Fibroblast of the aortic adventitia (primary cell): ENCODE measurements around the gene CENPB. TPM values are rescaled to one million over a fixed set of nuclear protein-coding genes. Genes with fewer than 3 reads are reported as not detected.

Experiments
- DNase-seq: peaks from one replicate; pipeline ENCODE4 v3.0.0-alpha.2; 2010; ENCODE audit warnings: low read depth
- H3K4me3 ChIP-seq: 2 replicates; pipeline ENCODE4 v1.5.1; 2011; ENCODE audit warnings: low read depth, mild to moderate bottlenecking, control low read depth, low read length, moderate library complexity
- total RNA-seq: library from RNA; depleted of rRNA; stranded (reverse); fragments of >200 nt; gene quantifications from 2 replicates; pipeline ENCODE4 v1.2.3, GENCODE V29; 2012; ENCODE audit warnings: low replicate concordance
- TF ChIP-seq, protein P1 (sequence below): IDR thresholded peaks from 2 replicates; pipeline ENCODE4 v1.5.1; 2011; ENCODE audit warnings: mild to moderate bottlenecking, low read length, control low read depth, inconsistent platforms; ENCODE audit not compliant: insufficient read depth

The CENPB gene
- total RNA-seq, 1 donor = 94.8 TPM

DNA sequence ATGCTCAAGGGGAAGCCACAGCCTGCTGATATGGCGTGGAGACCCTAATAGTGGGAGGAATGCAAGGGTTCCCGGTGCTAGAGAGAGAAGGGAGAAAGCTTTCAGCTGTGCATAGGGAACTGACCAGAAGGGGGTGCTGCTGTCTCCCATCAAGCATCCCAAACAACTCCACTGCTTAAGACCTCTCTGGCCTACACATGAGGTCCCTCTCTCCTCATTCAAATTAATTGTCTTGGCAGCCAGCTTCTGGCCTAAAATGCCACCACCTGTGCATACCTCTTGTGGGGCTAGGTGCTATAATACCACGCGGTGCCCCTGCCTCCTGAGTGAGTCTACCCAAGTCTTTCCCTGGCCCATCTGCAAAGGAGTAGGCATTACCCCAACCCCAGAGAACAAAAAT is 33.4 kb downstream of the CENPB start:
- H3K4me3 ChIP-seq = no peak overlapping the region
- TF ChIP-seq, protein P1, sequence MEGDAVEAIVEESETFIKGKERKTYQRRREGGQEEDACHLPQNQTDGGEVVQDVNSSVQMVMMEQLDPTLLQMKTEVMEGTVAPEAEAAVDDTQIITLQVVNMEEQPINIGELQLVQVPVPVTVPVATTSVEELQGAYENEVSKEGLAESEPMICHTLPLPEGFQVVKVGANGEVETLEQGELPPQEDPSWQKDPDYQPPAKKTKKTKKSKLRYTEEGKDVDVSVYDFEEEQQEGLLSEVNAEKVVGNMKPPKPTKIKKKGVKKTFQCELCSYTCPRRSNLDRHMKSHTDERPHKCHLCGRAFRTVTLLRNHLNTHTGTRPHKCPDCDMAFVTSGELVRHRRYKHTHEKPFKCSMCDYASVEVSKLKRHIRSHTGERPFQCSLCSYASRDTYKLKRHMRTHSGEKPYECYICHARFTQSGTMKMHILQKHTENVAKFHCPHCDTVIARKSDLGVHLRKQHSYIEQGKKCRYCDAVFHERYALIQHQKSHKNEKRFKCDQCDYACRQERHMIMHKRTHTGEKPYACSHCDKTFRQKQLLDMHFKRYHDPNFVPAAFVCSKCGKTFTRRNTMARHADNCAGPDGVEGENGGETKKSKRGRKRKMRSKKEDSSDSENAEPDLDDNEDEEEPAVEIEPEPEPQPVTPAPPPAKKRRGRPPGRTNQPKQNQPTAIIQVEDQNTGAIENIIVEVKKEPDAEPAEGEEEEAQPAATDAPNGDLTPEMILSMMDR = peak; percentile 92
- DNase-seq = peak; percentile 82

DNA sequence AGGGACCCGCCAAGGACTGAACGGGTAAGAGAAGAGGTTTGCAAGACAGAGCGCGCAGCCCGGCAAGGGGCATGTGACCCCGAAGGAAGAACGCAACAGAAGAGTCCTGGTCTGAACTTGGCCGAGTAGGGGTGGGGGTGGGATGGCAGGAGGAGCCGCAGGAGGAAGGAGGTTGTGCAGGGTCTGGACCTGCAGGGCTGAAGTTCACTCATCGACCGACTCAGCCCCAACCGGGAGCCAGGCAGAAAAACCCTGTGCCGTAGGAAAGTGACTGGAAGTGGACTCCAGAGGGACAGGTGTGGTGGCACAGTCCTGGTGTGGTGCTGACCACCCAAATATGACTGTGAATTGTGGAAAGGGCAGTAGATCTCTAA is 34.2 kb downstream of the CENPB start:
- H3K4me3 ChIP-seq = no peak overlapping the region
- TF ChIP-seq, protein P1 = peak; percentile 2
- no peak for DNase-seq

DNA sequence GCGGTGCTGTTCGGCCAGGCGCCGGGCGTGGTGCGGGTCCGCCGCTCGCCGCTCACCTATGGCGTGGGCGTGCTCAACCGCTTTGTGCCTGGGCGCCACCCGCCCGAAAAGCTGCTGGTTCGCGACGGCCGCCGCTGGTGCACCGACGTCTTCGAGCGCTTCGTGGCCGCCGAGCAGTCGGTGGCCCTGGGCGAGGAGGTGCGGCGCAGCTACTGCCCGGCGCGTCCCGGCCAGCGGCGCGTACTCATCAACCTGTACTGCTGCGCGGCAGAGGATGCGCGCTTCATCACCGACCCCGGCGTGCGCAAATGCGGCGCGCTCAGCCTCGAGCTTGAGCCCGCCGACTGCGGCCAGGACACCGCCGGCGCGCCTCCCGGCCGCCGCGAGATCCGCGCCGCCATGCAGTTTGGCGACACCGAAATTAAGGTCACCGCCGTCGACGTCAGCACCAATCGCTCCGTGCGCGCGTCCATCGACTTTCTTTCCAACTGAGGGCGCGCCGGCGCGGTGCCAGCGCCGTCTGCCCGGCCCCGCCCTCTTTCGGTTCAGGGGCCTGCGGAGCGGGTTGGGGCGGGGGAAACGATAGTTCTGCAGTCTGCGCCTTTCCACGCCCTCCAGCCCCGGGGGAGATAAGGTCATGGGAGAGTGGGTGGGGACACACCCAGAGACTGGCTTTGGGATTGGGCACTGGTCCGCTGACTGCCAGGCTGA is 34.7 kb downstream of the CENPB start:
- no peak for DNase-seq
- TF ChIP-seq, protein P1 = no peak
- H3K4me3 ChIP-seq = no peak overlapping the region

DNA sequence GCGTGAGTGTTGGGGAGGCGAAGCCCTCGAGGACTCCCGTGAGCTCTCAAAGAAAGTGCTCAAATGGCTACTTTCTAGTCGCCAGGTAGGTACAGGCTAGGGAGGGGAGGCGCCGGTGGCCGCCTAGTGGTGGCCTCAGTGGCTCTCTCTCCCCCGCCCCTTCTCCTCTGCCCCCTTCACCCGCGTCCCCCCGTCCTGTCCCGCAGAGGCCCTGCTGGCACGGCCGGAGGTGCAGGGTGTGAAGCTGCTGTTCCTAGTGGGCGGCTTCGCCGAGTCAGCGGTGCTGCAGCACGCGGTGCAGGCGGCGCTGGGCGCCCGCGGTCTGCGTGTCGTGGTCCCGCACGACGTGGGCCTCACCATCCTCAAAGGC is 35.2 kb downstream of the CENPB start:
- DNase-seq = no peak
- TF ChIP-seq, protein P1 = no peak
- no peak overlapping the region for H3K4me3 ChIP-seq

DNA sequence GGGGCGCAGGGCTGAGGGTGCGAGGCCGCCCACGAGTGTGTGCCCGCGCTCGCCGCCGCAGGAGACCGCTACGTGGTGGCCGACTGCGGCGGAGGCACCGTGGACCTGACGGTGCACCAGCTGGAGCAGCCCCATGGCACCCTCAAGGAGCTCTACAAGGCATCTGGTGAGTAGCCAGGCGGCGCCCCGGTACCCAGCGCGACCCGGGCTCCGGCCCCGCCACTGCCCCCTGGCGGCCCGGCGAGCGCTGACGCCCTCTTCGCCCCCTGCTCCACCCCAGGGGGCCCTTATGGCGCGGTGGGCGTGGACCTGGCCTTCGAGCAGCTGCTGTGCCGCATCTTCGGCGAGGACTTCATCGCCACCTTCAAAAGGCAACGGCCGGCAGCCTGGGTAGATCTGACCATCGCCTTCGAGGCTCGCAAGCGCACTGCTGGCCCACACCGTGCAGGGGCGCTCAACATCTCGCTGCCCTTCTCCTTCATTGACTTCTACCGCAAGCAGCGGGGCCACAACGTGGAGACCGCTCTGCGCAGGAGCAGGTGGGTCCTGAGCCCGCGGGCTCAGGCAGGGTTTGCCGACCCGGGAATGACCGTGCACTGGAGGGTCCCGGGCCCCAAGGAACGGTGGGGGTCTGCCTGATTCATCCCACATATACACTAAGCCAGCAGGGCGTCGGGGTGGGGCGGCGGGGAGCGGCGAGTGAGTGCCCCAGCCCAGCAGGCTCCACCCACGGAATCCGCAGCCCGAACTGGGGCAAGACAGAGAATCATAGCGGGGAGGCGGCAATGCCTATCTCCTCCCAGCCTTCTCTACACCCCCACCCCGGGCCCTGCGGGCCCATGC is 36.6 kb downstream of the CENPB start:
- H3K4me3 ChIP-seq = no peak overlapping the region
- TF ChIP-seq, protein P1 = no peak
- no peak for DNase-seq

DNA sequence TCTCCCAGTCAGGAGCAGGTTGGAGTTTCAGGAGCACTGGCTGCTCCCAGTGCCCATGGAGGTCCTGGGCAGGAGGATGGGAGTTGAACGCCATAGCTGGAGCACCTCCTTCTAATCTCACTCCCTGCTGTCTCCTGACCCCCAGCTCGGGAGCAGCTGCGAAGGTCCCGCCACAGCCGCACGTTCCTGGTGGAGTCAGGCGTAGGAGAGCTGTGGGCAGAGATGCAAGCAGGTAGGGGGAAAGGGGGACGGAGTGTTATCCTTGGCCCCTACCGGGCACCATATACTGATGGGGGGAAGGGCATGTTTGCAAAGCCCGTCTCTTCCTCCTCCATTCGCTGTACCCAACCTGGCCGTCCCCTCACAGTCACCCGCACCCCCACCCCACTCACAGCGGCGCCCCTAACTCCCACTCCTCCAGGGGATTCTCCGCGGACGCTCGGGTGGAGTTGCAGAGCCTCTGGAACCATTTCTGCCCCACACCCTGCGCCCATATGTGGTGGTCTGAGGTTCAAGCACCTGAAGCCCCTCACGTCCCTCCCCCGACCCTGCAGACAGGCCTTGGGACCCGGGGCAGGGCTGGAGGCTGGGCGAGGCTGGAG is 37.4 kb downstream of the CENPB start:
- no peak for DNase-seq
- TF ChIP-seq, protein P1 = no peak
- no peak overlapping the region for H3K4me3 ChIP-seq
